ENCODE results near the gene CRB1.

CRB1 gene

GRCh38 chr1:197312163-197312562 is 44.1 kb downstream of the CRB1 start:
- ChIA-PET CTCF (no interaction called here), POLR2A (no interaction called here)
- DNase-seq (ENCODE audit: low read depth, low spot score) = no peak
- no peak overlapping the region for H3K4me3 ChIP-seq (ENCODE audit: low read depth, low read length)
- TF ChIP-seq CTCF (IDR thresholded peaks at IDR 0.05; ENCODE audit: insufficient read depth, low read length, missing control alignments) = no peak

- TF ChIP-seq CTCF (IDR thresholded peaks at IDR 0.05; ENCODE audit: insufficient read depth, low read length, missing control alignments) = no peak
- ChIA-PET CTCF (no interaction called here), POLR2A (no interaction called here)
- no peak overlapping the region for H3K4me3 ChIP-seq (ENCODE audit: low read depth, low read length)
- no peak for DNase-seq (ENCODE audit: low read depth, low spot score)
Measured at GRCh38 chr1:197313713-197314112, 45.7 kb downstream of the CRB1 start.

GRCh38 chr1:197314682-197315081 is 46.6 kb downstream of the CRB1 start:
- no peak overlapping the region for H3K4me3 ChIP-seq (ENCODE audit: low read depth, low read length)
- TF ChIP-seq CTCF (IDR thresholded peaks at IDR 0.05; ENCODE audit: insufficient read depth, low read length, missing control alignments) = no peak
- POLR2A ChIA-PET = no interaction called here
- CTCF ChIA-PET = interaction anchor here (1.0 to 2.1 kb wide), 5 partner anchors 12 to 134 kb away, joined by 3 to 5 read pairs (median 4); no protein-coding TSS in a partner anchor
- no peak for DNase-seq (ENCODE audit: low read depth, low spot score)

GRCh38 chr1:197319631-197320030 is 51.6 kb downstream of the CRB1 start:
- no peak for TF ChIP-seq CTCF (IDR thresholded peaks at IDR 0.05; ENCODE audit: insufficient read depth, low read length, missing control alignments)
- ChIA-PET POLR2A (no interaction called here), CTCF (interaction anchor here (1.3 to 2.0 kb wide), 2 partner anchors 10 to 140 kb away, joined by 3 to 7 read pairs; no protein-coding TSS in a partner anchor)
- no peak overlapping the region for H3K4me3 ChIP-seq (ENCODE audit: low read depth, low read length)
- no peak for DNase-seq (ENCODE audit: low read depth, low spot score)

GRCh38 chr1:197320991-197321531 is 53.0 kb downstream of the CRB1 start:
- peak; percentile 42 for DNase-seq (ENCODE audit: low read depth, low spot score)
- H3K4me3 ChIP-seq (ENCODE audit: low read depth, low read length) = no peak overlapping the region
- CTCF ChIA-PET = interaction anchor here (1.2 to 2.0 kb wide), 5 partner anchors 9 to 141 kb away, joined by 3 to 7 read pairs (median 5); no protein-coding TSS in a partner anchor
- POLR2A ChIA-PET = no interaction called here
- TF ChIP-seq CTCF (IDR thresholded peaks at IDR 0.05; ENCODE audit: insufficient read depth, low read length, missing control alignments) = no peak

- H3K4me3 ChIP-seq (ENCODE audit: low read depth, low read length) = no peak overlapping the region
- ChIA-PET POLR2A (no interaction called here), CTCF (interaction anchor here (0.7 to 2.0 kb wide), 6 partner anchors 14 to 142 kb away, joined by 3 to 8 read pairs (median 6); no protein-coding TSS in a partner anchor)
- DNase-seq (ENCODE audit: low read depth, low spot score) = no peak
- no peak for TF ChIP-seq CTCF (IDR thresholded peaks at IDR 0.05; ENCODE audit: insufficient read depth, low read length, missing control alignments)
Measured at GRCh38 chr1:197321811-197322210, 53.8 kb downstream of the CRB1 start.
